Cardiac fibroblast (primary cell): ENCODE data around the gene AFG1L.

ENCODE experiments used
- DNase-seq, 2 donors: peaks; one replicate each; pipeline versions ENCODE4 v3.0.0 to v3.0.0-alpha.2; 2010; ENCODE audit warnings: low read depth in 2 of 2
- H3K4me3 ChIP-seq, 2 donors: replicated peaks in 1 of 2; 1 replicate in 1 of 2; 2 replicates in 1 of 2; pipeline ENCODE4 v1.5.1; 2011; ENCODE audit warnings: low read depth in 2 of 2, low read length in 2 of 2, mild to moderate bottlenecking in 2 of 2, moderate library complexity in 1 of 2
- CTCF ChIP-seq: IDR thresholded peaks from one replicate; pipeline ENCODE4 v1.5.1; 2011; ENCODE audit warnings: low read depth, mild to moderate bottlenecking, low read length, inconsistent platforms

AFG1L gene

GRCh38 chr6:108350528-108350927 lies 55.7 kb downstream of the AFG1L start:
- DNase-seq, result no peak
- no peak for TF ChIP-seq CTCF
- no peak overlapping the region for H3K4me3 ChIP-seq

- H3K4me3 ChIP-seq, result no peak overlapping the region
- DNase-seq, result peak in 1 of 2 donors; percentile 7
- TF ChIP-seq CTCF, result no peak
These were observed 59.0 kb downstream of the AFG1L start for GRCh38 chr6:108353853-108354252.

- no peak for DNase-seq
- no peak overlapping the region for H3K4me3 ChIP-seq
- TF ChIP-seq CTCF, result no peak
These were observed 60.3 kb downstream of the AFG1L start for GRCh38 chr6:108355120-108355519.

- no peak for TF ChIP-seq CTCF
- H3K4me3 ChIP-seq, result no peak overlapping the region
- DNase-seq, result no peak
These were observed 61.0 kb downstream of the AFG1L start for GRCh38 chr6:108355890-108356289.

GRCh38 chr6:108359901-108360882 lies 65.3 kb downstream of the AFG1L start:
- no peak overlapping the region for H3K4me3 ChIP-seq
- DNase-seq, result peak; percentile 5 to 16
- TF ChIP-seq CTCF, result peak; percentile 22

GRCh38 chr6:108360919-108361311 lies 66.1 kb downstream of the AFG1L start:
- no peak overlapping the region for H3K4me3 ChIP-seq
- TF ChIP-seq CTCF, result no peak
- no peak for DNase-seq
